HUES6 (cell line): ENCODE measurements around the gene COL25A1.
"Not testable (repeated sequence)": the region's sequence is repeated elsewhere in the genome, so short reads cannot be mapped to it uniquely, and the experiment has no call there.

Experiments used
- H3K27ac ChIP-seq: 2 replicates; pipeline ENCODE4 v1.7.0; 2013; ENCODE audit warnings: low read depth, mild to moderate bottlenecking, low read length, inconsistent platforms
- H3K27me3 ChIP-seq: 2 replicates; pipeline ENCODE4 v1.6.1; 2013; ENCODE audit warnings: low read length; ENCODE audit not compliant: control insufficient read depth, insufficient read depth
- H3K36me3 ChIP-seq: 2 replicates; pipeline ENCODE4 v1.6.1; 2013; ENCODE audit warnings: low read length; ENCODE audit not compliant: control insufficient read depth, insufficient read depth
- H3K4me1 ChIP-seq: 2 replicates; pipeline ENCODE4 v1.6.1; 2013; ENCODE audit warnings: low read length; ENCODE audit not compliant: control insufficient read depth, insufficient read depth
- H3K4me3 ChIP-seq: 2 replicates; pipeline ENCODE4 v1.5.1; 2013; ENCODE audit warnings: low read depth, low read length
- H3K9ac ChIP-seq: one replicate; pipeline ENCODE4 v1.6.1; 2013; ENCODE audit warnings: mild to moderate bottlenecking, low read length
- H3K9me3 ChIP-seq: 2 replicates; pipeline ENCODE4 v1.6.1; 2013; ENCODE audit warnings: low read depth, low read length; ENCODE audit not compliant: control insufficient read depth, insufficient read depth

COL25A1 gene

DNA sequence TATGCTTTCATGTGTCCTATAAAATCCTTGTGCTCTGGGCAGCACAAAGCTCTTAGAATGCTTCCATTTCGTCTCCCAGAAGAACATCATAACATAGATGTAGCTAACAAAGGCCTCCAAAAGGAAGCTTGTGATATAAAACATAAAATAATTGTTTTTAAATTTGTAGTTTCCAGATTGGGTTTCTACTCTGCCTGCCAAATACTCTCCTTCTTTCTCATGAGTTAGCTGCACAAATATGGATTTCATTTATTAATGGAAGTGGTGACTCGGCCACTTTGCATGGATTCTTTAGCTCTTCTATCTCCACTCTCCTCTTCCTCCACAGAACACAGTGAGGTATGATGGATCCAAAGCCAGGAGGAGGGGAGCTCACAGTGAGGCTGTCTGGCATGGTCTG, 265.4 kb downstream of the COL25A1 start:
- Histone ChIP-seq H3K36me3 (no peaks in the 10 kb centered on the region), H3K4me1 (no peaks in the 10 kb centered on the region), H3K4me3 (no peak overlapping the region), H3K27ac (no peak overlapping the region), H3K27me3 (no peaks in the 10 kb centered on the region), H3K9ac (no peak overlapping the region), H3K9me3 (no peaks in the 10 kb centered on the region)

GRCh38 chr4:109033993-109034392, 268.5 kb downstream of the COL25A1 start:
- Histone ChIP-seq H3K36me3 (no peaks in the 10 kb centered on the region), H3K9ac (no peak overlapping the region), H3K4me3 (no peak overlapping the region), H3K9me3 (no peaks in the 10 kb centered on the region), H3K4me1 (no peaks in the 10 kb centered on the region), H3K27me3 (no peaks in the 10 kb centered on the region), H3K27ac (no peak overlapping the region)

DNA sequence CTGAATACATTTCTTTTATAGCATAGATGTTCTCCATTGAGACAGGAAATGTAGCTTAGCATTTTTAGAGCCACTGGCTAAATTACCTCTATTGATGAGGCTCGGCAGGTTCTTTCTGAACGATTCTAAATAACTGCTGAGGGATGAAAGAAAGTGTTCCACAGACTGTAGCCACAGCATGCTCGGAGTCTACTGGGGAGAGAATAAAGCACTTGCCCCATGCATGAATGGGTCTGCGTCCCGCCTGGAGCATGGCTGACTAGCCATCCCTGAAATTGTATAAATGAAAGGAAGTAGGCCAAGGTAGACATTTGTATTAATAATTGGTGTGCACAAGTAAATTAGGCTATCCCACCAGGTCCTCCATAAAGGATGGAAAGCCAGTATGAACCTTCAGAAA, 269.8 kb downstream of the COL25A1 start:
- no peaks in the 10 kb centered on the region for H3K27me3 ChIP-seq

DNA sequence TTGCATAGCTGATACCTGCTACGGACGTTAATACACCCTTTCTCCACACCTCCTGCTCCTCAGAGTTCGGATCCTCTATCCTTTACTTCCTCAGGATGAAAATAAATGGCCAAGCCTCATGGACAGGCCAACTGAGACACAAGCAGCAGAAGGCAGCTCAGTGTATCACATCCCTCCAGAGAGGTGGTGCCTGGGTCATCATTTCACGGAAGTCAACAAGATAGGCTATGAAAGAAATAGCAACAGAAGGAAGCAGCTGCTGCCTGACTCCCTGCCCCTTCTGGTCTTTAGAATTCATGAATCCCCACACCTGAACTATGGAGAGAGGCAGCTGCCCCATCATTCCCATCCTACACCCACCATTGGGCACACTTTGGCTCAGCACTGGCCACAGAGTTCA, 272.5 kb downstream of the COL25A1 start:
- H3K36me3 ChIP-seq = no peaks in the 10 kb centered on the region
- no peaks in the 10 kb centered on the region for H3K27me3 ChIP-seq
- no peak overlapping the region for H3K4me3 ChIP-seq
- H3K27ac ChIP-seq = no peak overlapping the region
- no peak overlapping the region for H3K9ac ChIP-seq
- no peaks in the 10 kb centered on the region for H3K9me3 ChIP-seq
- H3K4me1 ChIP-seq = peaks cover 6% of the 10 kb centered on the region

More for the DNA sequence above, 269.8 kb downstream of the COL25A1 start:
- Histone ChIP-seq H3K9me3 (no peaks in the 10 kb centered on the region), H3K4me3 (no peak overlapping the region), H3K4me1 (no peaks in the 10 kb centered on the region), H3K36me3 (no peaks in the 10 kb centered on the region), H3K27ac (no peak overlapping the region), H3K9ac (no peak overlapping the region)

DNA sequence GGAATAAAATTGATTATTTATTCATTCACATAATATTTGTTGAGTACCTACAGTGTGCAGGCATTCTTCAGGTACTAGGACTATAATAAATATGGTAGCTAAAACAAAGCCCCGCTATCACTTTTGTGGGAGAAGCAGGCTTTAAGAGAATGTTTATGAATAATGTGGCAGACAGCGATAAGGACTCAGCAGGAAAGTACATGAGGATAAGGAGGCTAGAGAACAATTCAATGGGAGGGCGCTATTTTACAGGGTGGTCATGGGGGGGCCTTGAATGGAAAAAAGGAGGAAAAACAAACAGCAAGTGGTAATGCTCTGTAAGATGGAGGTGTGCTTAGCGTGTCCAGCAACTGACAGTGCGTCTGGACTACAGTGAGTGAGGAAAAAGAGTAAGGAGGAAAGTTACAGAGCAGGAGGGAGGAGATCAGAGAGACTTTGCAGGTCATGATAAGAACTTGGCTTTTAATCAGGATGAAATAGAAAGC, 275.4 kb downstream of the COL25A1 start:
- Histone ChIP-seq H3K36me3 (no peaks in the 10 kb centered on the region; the same call in 1 of the 2 replicates), H3K9me3 (peaks cover 12% of the 10 kb centered on the region), H3K4me1 (peaks cover 6% of the 10 kb centered on the region), H3K27me3 (no peaks in the 10 kb centered on the region), H3K9ac (no peak overlapping the region), H3K4me3 (no peak overlapping the region), H3K27ac (no peak overlapping the region)

GRCh38 chr4:109026588-109026987, 275.9 kb downstream of the COL25A1 start:
- peaks cover 12% of the 10 kb centered on the region for H3K9me3 ChIP-seq
- no peak overlapping the region for H3K4me3 ChIP-seq
- no peaks in the 10 kb centered on the region for H3K27me3 ChIP-seq
- peaks cover 6% of the 10 kb centered on the region for H3K4me1 ChIP-seq
- no peak overlapping the region for H3K27ac ChIP-seq
- H3K9ac ChIP-seq = no peak overlapping the region
- H3K36me3 ChIP-seq = no peaks in the 10 kb centered on the region; the same call in 1 of the 2 replicates

- Histone ChIP-seq H3K4me3 (no peak overlapping the region), H3K27ac (no peak overlapping the region), H3K9ac (no peak overlapping the region), H3K4me1 (peaks cover 6% of the 10 kb centered on the region), H3K36me3 (no peaks in the 10 kb centered on the region; the same call in 1 of the 2 replicates), H3K27me3 (no peaks in the 10 kb centered on the region), H3K9me3 (peaks cover 20% of the 10 kb centered on the region)
These were observed 276.9 kb downstream of the COL25A1 start for GRCh38 chr4:109025471-109026076.

DNA sequence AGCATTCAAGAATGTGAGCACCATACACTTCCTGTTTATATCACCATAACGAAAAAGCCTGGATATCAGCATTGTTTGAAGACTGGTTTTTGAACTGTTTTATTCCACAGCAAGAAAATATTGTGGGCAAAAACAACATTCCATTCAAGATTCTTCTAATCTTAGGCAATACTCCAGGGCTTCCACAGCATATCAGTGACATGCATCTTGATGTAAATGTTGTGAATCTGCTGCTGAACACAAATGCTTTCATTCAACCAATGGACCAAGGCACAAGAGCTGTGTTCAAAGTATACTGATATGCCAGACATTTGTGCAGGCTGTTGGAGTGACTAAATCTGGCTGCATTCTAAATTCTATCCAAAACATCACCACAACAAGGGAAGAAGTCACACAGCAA, 279.5 kb downstream of the COL25A1 start:
- Histone ChIP-seq H3K27me3 (no peaks in the 10 kb centered on the region), H3K9me3 (peaks cover 20% of the 10 kb centered on the region)

DNA sequence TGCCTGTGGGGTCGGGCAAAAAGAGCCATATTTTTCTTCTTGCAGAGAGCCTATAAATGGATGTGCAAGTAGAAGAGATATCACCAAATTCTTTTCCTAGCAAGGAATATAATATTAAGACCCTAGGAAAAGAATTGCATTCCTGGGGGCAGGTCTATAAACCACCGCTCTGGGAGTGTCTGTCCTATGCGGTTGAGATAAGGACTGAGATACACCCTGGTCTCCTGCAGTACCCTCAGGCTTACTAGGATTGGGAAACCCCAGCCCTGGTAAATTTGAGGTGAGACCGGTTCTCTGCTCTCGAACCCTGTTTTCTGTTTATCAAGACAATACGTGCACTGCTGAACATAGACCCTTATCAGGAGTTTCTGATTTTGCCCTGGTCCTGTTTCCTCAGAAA, 280.8 kb downstream of the COL25A1 start:
- not testable (repeated sequence) for H3K27ac ChIP-seq

More for the DNA sequence above, 279.5 kb downstream of the COL25A1 start:
- Histone ChIP-seq H3K27ac (no peak overlapping the region), H3K4me1 (peaks cover 6% of the 10 kb centered on the region), H3K9ac (no peak overlapping the region), H3K36me3 (no peaks in the 10 kb centered on the region; the same call in 1 of the 2 replicates), H3K4me3 (no peak overlapping the region)

GRCh38 chr4:109020861-109021260, 281.6 kb downstream of the COL25A1 start:
- Histone ChIP-seq H3K9ac (no peak overlapping the region), H3K27me3 (no peaks in the 10 kb centered on the region), H3K27ac (no peak overlapping the region), H3K9me3 (peaks cover 20% of the 10 kb centered on the region), H3K4me3 (no peak overlapping the region), H3K36me3 (no peaks in the 10 kb centered on the region; the same call in 1 of the 2 replicates), H3K4me1 (no peaks in the 10 kb centered on the region)

More for the DNA sequence above, 280.8 kb downstream of the COL25A1 start:
- H3K4me3 ChIP-seq, H3K9ac ChIP-seq, H3K4me1 ChIP-seq, H3K36me3 ChIP-seq, H3K27me3 ChIP-seq: not testable (repeated sequence)
- peaks cover 20% of the 10 kb centered on the region for H3K9me3 ChIP-seq

GRCh38 chr4:109016200-109016599, 286.3 kb downstream of the COL25A1 start:
- Histone ChIP-seq H3K4me1 (no peaks in the 10 kb centered on the region), H3K4me3 (no peak overlapping the region), H3K36me3 (no peaks in the 10 kb centered on the region), H3K9ac (no peak overlapping the region), H3K9me3 (peaks cover 10% of the 10 kb centered on the region; the same call in 1 of the 2 replicates), H3K27me3 (no peaks in the 10 kb centered on the region), H3K27ac (no peak overlapping the region)
